A549 (cell line): ENCODE results near the gene SUPT20HL2.
"Not testable (repeated sequence)": the region's sequence is repeated elsewhere in the genome, so short reads cannot be mapped to it uniquely, and the experiment has no call there.

ENCODE experiments used
- POLR2A ChIP-seq: IDR thresholded peaks from 2 replicates; pipeline ENCODE4 v1.6.1; 2012; ENCODE audit warnings: mild to moderate bottlenecking, low read length
- TF ChIP-seq, protein P1 (sequence below): fragments of >200 bp; sonication (Bioruptor Twin); formaldehyde crosslinking; IDR thresholded peaks from 3 replicates; pipeline ENCODE4 v1.5.1; 2016

DNA sequence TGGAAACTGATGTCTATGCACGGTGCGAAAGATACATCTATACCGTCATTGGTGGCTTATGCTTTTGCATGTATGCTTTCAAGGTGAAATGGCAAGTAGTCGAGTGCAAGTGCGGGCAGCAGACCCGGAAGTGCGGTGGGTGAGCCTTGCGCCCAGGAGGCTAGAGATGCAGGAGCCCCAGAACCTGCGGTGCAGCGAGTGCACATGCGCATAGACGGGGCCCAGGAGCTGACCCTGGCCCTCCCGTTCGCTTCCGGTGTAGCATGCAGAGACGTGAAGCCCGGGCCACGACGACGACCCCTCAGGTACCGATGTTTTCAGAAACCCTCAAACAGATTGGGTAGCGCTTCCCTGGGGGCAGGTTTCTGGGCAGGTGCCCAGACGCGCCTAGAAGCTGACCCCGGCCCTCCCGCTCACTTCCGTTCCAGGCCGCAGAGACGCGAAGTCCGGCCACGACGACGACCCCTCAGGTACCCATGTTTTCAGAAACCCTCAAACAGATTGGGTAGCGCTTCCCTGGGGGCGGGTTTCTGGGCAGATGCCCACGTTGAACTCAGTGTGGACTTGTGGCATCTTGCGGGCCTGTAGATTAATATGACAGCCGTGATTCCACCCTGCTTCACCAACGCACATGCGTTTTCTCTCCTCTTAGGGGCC, 48.3 kb upstream of the SUPT20HL2 start:
- not testable (repeated sequence) for TF ChIP-seq POLR2A
- TF ChIP-seq, protein P1, sequence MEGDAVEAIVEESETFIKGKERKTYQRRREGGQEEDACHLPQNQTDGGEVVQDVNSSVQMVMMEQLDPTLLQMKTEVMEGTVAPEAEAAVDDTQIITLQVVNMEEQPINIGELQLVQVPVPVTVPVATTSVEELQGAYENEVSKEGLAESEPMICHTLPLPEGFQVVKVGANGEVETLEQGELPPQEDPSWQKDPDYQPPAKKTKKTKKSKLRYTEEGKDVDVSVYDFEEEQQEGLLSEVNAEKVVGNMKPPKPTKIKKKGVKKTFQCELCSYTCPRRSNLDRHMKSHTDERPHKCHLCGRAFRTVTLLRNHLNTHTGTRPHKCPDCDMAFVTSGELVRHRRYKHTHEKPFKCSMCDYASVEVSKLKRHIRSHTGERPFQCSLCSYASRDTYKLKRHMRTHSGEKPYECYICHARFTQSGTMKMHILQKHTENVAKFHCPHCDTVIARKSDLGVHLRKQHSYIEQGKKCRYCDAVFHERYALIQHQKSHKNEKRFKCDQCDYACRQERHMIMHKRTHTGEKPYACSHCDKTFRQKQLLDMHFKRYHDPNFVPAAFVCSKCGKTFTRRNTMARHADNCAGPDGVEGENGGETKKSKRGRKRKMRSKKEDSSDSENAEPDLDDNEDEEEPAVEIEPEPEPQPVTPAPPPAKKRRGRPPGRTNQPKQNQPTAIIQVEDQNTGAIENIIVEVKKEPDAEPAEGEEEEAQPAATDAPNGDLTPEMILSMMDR: not testable (repeated sequence)
